SW480 (cell line): ENCODE results near the gene RTEL1.

Experiments
- DNase-seq: peaks from one replicate; pipeline ENCODE4 v3.0.0-alpha.2; 2016; ENCODE audit warnings: low spot score

The RTEL1 gene

GRCh38 chr20:63740627-63741353 is 82.7 kb downstream of the RTEL1 start:
- peak; percentile 86 for DNase-seq

- DNase-seq = no peak
Measured at GRCh38 chr20:63741354-63741675, 83.2 kb downstream of the RTEL1 start.

GRCh38 chr20:63741676-63742380 is 83.7 kb downstream of the RTEL1 start:
- no peak for DNase-seq

- DNase-seq = no peak
Measured at GRCh38 chr20:63742381-63743024, 84.4 kb downstream of the RTEL1 start.

- no peak for DNase-seq
Measured at GRCh38 chr20:63743210-63743970, 85.3 kb downstream of the RTEL1 start.

- DNase-seq = no peak
Measured at GRCh38 chr20:63744158-63744557, 86.0 kb downstream of the RTEL1 start.

- DNase-seq = no peak
Measured at GRCh38 chr20:63744574-63745423, 86.7 kb downstream of the RTEL1 start.

- DNase-seq = no peak
Measured at GRCh38 chr20:63745424-63745805, 87.3 kb downstream of the RTEL1 start.
